Lower leg skin (tissue), 3 donors: ENCODE measurements around the gene KRTAP10-1.

Source experiments
- CTCF ChIP-seq, 3 donors: fragments of 450-650 bp; IDR thresholded peaks; one replicate each; pipeline ENCODE4 v1.5.1; 2016; ENCODE audit warnings: antibody characterized with exemption in 3 of 3, mild to moderate bottlenecking in 3 of 3, moderate library complexity in 2 of 3
- POLR2A ChIP-seq, 2 donors: fragments of 450-650 bp; IDR thresholded peaks; one replicate each; pipeline ENCODE4 v1.6.1; 2016 to 2017; ENCODE audit warnings: antibody characterized with exemption in 2 of 2, mild to moderate bottlenecking in 1 of 2, moderate library complexity in 1 of 2

GRCh38 chr21:44556879-44557278 is 16.9 kb upstream of the KRTAP10-1 start:
- TF ChIP-seq POLR2A (IDR thresholded peaks at IDR 0.05) (no peak), CTCF (IDR thresholded peaks at IDR 0.05) (no peak)
